Measurements from ENCODE around the gene WWOX.

WWOX gene

GRCh38 chr16:78147911-78148401, 48.5 kb downstream of the WWOX start:
- no peak for DNase-seq

GRCh38 chr16:78150233-78150632, 50.8 kb downstream of the WWOX start:
- DNase-seq = no peak

GRCh38 chr16:78154729-78155461, 55.4 kb downstream of the WWOX start:
- DNase-seq = no peak

- no peak for DNase-seq
Measured at GRCh38 chr16:78155791-78156345, 56.4 kb downstream of the WWOX start.

- DNase-seq = no peak
Measured at GRCh38 chr16:78161023-78161729, 61.7 kb downstream of the WWOX start.

- DNase-seq = no peak
Measured at GRCh38 chr16:78163772-78164670, 64.6 kb downstream of the WWOX start.

- no peak for DNase-seq
Measured at GRCh38 chr16:78170494-78170933, 71.1 kb downstream of the WWOX start.

GRCh38 chr16:78175287-78175686, 75.8 kb downstream of the WWOX start:
- no peak for DNase-seq

GRCh38 chr16:78176435-78176834, 77.0 kb downstream of the WWOX start:
- no peak for DNase-seq

GRCh38 chr16:78177218-78177617, 77.8 kb downstream of the WWOX start:
- no peak for DNase-seq

GRCh38 chr16:78177987-78178386, 78.5 kb downstream of the WWOX start:
- no peak for DNase-seq

- DNase-seq = no peak
Measured at GRCh38 chr16:78179666-78180065, 80.2 kb downstream of the WWOX start.

- DNase-seq = no peak
Measured at GRCh38 chr16:78180349-78180748, 80.9 kb downstream of the WWOX start.

GRCh38 chr16:78183437-78184237, 84.2 kb downstream of the WWOX start:
- DNase-seq = no peak

- DNase-seq = no peak
Measured at GRCh38 chr16:78184238-78185183, 85.1 kb downstream of the WWOX start.

GRCh38 chr16:78189121-78189520, 89.7 kb downstream of the WWOX start:
- DNase-seq = no peak

GRCh38 chr16:78192734-78193488, 93.5 kb downstream of the WWOX start:
- no peak for DNase-seq

GRCh38 chr16:78194948-78195347, 95.5 kb downstream of the WWOX start:
- no peak for DNase-seq

GRCh38 chr16:78195797-78196196, 96.3 kb downstream of the WWOX start:
- no peak for DNase-seq

- DNase-seq = no peak
Measured at GRCh38 chr16:78196502-78196901, 97.0 kb downstream of the WWOX start.

All from NCI-H446 (cell line).